Ammon's horn (tissue), 1 donor: Measurements from ENCODE around the gene MAOA.
"Not testable (repeated sequence)": the region's sequence is repeated elsewhere in the genome, so short reads cannot be mapped to it uniquely, and the experiment has no call there.

Source experiments
- DNase-seq: peaks from one replicate; pipeline ENCODE4 v3.0.0-alpha.2; 2016; ENCODE audit warnings: low spot score

MAOA gene

GRCh38 chrX:43656005-43656494 is at the start of gene MAOA:
TSS of gene MAOA (plus strand) at chrX:43656299. CDS start at chrX:43656342, 43 bp downstream.
- peak; percentile 76 for DNase-seq

- no peak for DNase-seq
Observed at GRCh38 chrX:43612400-43612799, 43.7 kb upstream of the MAOA start.

- peak; percentile 24 for DNase-seq
Observed at GRCh38 chrX:43615660-43616059, 40.4 kb upstream of the MAOA start.

- no peak for DNase-seq
Observed at GRCh38 chrX:43618366-43619205, 37.5 kb upstream of the MAOA start.

- DNase-seq, result not testable (repeated sequence)
Observed at GRCh38 chrX:43619861-43620260, 36.2 kb upstream of the MAOA start.

GRCh38 chrX:43627147-43627546 is 29.0 kb upstream of the MAOA start:
- DNase-seq, result no peak

- DNase-seq, result no peak
Observed at GRCh38 chrX:43627669-43628068, 28.4 kb upstream of the MAOA start.

- DNase-seq, result no peak
Observed at GRCh38 chrX:43629229-43629628, 26.9 kb upstream of the MAOA start.

GRCh38 chrX:43631841-43632240 is 24.3 kb upstream of the MAOA start:
- no peak for DNase-seq

GRCh38 chrX:43633081-43633480 is 23.0 kb upstream of the MAOA start:
- no peak for DNase-seq

GRCh38 chrX:43633757-43634156 is 22.3 kb upstream of the MAOA start:
- no peak for DNase-seq

- no peak for DNase-seq
Observed at GRCh38 chrX:43640482-43640881, 15.6 kb upstream of the MAOA start.

- no peak for DNase-seq
Observed at GRCh38 chrX:43641691-43642090, 14.4 kb upstream of the MAOA start.

- DNase-seq, result no peak
Observed at GRCh38 chrX:43643201-43643600, 12.9 kb upstream of the MAOA start.

- DNase-seq, result no peak
Observed at GRCh38 chrX:43643662-43644061, 12.4 kb upstream of the MAOA start.

GRCh38 chrX:43644124-43644701 is 11.9 kb upstream of the MAOA start:
- no peak for DNase-seq

GRCh38 chrX:43646800-43647199 is 9.3 kb upstream of the MAOA start:
- DNase-seq, result no peak

- peak; percentile 93 for DNase-seq
Observed at GRCh38 chrX:43654431-43655150, 1.5 kb upstream of the MAOA start.

- DNase-seq, result peak; percentile 19
Observed at GRCh38 chrX:43655151-43656004, 721 bp upstream of the MAOA start.

- no peak for DNase-seq
Observed at GRCh38 chrX:43657671-43658070, 1.6 kb downstream of the MAOA start.

- no peak for DNase-seq
Observed at GRCh38 chrX:43661521-43662240, 5.6 kb downstream of the MAOA start.
